ENCODE results near the gene STK32C.

DNA sequence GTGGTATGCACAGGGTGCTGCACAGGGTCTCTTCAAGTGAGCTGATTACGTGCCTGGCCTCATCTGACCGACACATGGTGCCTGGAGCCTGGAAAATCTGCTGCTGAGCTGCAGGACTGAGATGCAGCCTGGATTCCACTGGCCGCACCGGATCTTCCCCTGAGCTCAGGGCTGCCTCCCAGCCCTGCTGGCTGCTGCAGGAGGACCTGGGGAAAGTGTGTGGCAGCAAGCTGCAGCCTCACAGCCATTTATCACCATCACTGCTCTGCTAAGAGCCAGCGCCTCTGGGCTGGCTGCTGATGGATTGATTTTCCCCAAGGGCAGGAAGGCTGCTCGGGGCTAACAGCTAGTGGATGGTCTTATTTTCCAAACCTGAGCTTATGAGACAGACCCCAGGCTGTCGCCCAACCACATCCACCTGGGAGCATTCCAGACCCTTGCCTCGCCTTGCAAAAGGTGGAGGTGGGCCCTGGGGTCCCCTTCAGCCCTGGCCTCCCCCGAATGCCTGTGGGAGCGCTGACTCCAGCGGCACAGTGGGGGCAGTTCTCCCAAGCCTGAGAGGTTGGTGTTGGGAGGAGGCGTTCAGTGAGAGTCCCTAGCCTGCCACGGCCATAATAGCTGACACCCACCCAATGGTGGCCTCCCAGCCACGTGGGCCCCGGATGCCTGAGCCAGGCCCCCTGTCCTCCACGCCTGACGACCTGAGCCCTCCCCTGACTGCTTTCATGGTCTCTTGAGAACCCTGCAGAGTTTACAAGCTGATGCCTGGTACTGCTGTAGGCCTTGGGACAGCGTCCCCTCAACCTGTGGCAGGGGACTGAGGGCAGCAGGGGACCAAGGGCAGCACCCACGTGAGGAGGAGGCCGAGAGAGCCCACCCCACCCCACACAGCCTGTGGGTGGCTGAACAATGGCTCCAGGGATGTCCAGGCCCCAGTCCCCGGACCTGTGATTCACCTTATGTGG lies 38.2 kb downstream of the STK32C start:
- TF ChIP-seq, protein P1, sequence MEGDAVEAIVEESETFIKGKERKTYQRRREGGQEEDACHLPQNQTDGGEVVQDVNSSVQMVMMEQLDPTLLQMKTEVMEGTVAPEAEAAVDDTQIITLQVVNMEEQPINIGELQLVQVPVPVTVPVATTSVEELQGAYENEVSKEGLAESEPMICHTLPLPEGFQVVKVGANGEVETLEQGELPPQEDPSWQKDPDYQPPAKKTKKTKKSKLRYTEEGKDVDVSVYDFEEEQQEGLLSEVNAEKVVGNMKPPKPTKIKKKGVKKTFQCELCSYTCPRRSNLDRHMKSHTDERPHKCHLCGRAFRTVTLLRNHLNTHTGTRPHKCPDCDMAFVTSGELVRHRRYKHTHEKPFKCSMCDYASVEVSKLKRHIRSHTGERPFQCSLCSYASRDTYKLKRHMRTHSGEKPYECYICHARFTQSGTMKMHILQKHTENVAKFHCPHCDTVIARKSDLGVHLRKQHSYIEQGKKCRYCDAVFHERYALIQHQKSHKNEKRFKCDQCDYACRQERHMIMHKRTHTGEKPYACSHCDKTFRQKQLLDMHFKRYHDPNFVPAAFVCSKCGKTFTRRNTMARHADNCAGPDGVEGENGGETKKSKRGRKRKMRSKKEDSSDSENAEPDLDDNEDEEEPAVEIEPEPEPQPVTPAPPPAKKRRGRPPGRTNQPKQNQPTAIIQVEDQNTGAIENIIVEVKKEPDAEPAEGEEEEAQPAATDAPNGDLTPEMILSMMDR (IDR thresholded peaks at IDR 0.05): no peak
- no peak for TF ChIP-seq POLR2AphosphoS5 (IDR thresholded peaks at IDR 0.05)
- TF ChIP-seq POLR2A (IDR thresholded peaks at IDR 0.05): no peak

Data from prostate gland (tissue), 2 donors.